T47D (cell line): Measurements from ENCODE around the gene ZC3H7B.

ENCODE experiments used
- DNase-seq, 2 experiments: peaks; one replicate each; pipeline versions ENCODE4 v3.0.0 to v3.0.0-alpha.2; 2011 to 2012; ENCODE audit warnings: low read depth in 1 of 2, low spot score in 1 of 2
- JUND ChIP-seq: IDR thresholded peaks from 2 replicates; pipeline ENCODE4 v1.6.1; 2012; ENCODE audit warnings: low read depth
- in situ Hi-C: cut with HindIII; loops from 2 replicates; pipeline ENCODE4 v1.10.0; 2016; ENCODE audit warnings: low sequenced_read_pairs, low pct_unique_long_range_greater_than_20kb

The ZC3H7B gene

GRCh38 chr22:41367680-41368542, 66.6 kb downstream of the ZC3H7B start:
- DNase-seq = no peak
- TF ChIP-seq JUND = no peak
- in situ Hi-C loops = no loop called here

- no peak for TF ChIP-seq JUND
- DNase-seq = no peak
- in situ Hi-C loops = no loop called here
These were observed 67.5 kb downstream of the ZC3H7B start for GRCh38 chr22:41368543-41369423.

- TF ChIP-seq JUND = no peak
- DNase-seq = no peak
- in situ Hi-C loops = no loop called here
These were observed 68.1 kb downstream of the ZC3H7B start for GRCh38 chr22:41369424-41369745.

GRCh38 chr22:41369837-41370236, 68.5 kb downstream of the ZC3H7B start:
- no peak for DNase-seq
- in situ Hi-C loops = no loop called here
- no peak for TF ChIP-seq JUND

GRCh38 chr22:41377846-41378245, 76.5 kb downstream of the ZC3H7B start:
- no peak for TF ChIP-seq JUND
- DNase-seq = no peak
- in situ Hi-C loops = no loop called here

GRCh38 chr22:41380993-41381328, 79.6 kb downstream of the ZC3H7B start:
- in situ Hi-C loops = no loop called here
- peak; percentile 27 to 88 for DNase-seq
- TF ChIP-seq JUND = no peak

- DNase-seq = peak; percentile 97 to 98
- in situ Hi-C loops = no loop called here
- TF ChIP-seq JUND = no peak
These were observed 80.2 kb downstream of the ZC3H7B start, which contains the start of gene TEF for GRCh38 chr22:41381329-41382097. Gene TEF (plus strand): TSS chr22:41381942. CDS start chr22:41382045, 103 bp downstream.

GRCh38 chr22:41382098-41382578, 80.8 kb downstream of the ZC3H7B start:
- TF ChIP-seq JUND = no peak
- in situ Hi-C loops = no loop called here
- DNase-seq = peak; percentile 34 to 58

GRCh38 chr22:41382610-41383009, 81.3 kb downstream of the ZC3H7B start:
- no peak for DNase-seq
- in situ Hi-C loops = no loop called here
- TF ChIP-seq JUND = no peak

GRCh38 chr22:41383085-41383484, 81.8 kb downstream of the ZC3H7B start:
- in situ Hi-C loops = no loop called here
- no peak for DNase-seq
- no peak for TF ChIP-seq JUND

GRCh38 chr22:41384128-41384527, 82.8 kb downstream of the ZC3H7B start:
- no peak for DNase-seq
- in situ Hi-C loops = no loop called here
- TF ChIP-seq JUND = no peak

GRCh38 chr22:41387341-41387740, 86.0 kb downstream of the ZC3H7B start:
- in situ Hi-C loops = no loop called here
- no peak for TF ChIP-seq JUND

More at GRCh38 chr22:41387341-41387740, 86.0 kb downstream of the ZC3H7B start:
- no peak for DNase-seq
